HCEC 1CT (cell line): ENCODE results near the gene PDE4C.
A peak's percentile ranks its signal among the peaks of the same experiment; 100 is the strongest.
"Not testable (repeated sequence)": the region's sequence is repeated elsewhere in the genome, so short reads cannot be mapped to it uniquely, and the experiment has no call there.

Source experiments
- DNase-seq: peaks from one replicate; pipeline ENCODE4 v3.0.0-alpha.2; 2017

The PDE4C gene

DNA sequence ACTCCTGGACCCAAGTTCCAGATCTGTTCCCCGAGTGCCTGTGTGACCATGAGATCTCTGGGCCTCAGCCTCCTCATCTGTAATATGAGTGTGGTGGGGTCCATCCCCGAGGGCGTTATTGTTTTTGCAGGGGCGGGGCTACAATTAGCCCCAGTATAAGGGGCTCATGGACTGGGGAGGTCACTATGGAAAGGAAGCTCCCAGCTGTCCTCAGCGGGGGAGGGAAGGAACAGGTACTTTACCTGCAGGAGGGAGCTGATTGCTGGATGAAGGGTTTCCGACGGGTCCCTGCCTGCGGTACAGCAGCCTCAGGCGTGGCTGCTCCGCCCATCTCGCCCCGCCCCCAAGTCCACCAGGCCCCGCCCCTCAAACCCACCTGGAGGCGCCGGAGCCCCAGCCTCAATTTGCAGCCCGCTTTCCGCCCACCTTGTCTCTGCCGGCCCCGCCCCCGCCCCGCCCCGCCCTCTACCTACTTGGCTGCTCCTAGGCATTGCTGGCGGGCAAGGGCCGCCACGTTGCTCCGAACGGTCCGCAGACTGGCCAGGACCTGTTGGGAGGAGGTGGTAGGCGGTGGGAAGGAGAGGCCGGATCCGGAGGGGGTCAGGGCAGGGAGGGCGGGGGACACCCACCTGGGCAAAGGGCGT lies 5.5 kb downstream of the PDE4C start:
- no peak for DNase-seq

DNA sequence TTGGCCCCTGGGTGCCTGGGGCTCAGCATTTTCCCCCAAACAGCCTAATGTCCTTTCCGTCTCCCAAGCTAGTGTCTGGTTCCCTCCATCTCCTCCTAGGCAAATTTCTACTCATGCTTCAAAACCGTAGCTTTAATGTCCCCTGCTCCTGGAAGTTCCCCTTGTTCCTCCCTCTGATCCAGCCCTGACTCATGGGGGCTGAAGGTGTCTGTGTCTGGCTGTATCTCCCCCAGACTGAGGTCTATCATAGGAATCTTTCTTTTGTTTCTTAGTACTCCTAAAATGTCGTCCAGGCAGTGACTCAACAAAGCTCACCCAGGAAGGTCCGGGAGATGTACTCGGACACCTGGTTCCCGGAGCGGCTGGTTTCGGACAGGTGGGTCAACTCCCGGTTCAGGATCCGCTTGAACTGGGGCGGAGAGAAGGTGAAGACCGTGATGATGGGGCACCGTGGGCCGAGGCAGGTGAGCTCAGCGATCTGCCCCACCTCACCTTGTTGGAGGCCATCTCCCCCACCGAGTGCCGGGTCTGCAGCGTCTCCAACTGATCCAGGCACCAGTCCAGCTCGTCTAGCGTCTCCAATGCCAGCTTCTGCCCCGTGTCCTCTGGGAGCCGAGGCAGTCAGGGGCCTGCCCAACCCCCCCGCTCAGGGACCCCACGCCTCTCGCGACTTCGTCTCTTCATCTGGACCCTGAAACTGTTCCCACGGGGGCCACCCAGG lies 6.2 kb downstream of the PDE4C start:
- no peak for DNase-seq

DNA sequence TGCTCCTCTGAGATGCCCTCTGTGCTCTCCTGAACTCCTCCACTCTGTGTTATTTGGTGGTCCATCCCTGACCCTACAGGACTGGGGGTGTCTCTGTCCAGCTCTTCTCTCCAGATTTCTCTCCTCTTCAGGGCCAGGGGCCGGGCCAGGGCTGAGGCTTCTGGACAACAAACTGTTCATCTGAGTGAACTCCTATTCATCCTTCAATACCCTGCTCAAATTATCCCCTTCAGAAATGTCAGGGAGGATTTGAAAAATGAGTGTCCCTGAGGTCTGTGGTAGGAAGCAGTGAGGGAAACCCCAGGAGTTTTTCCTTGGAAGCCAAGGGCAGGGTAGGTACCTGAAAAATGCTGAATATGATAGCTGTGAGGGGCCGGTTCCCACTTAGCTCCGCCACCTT lies 7.6 kb downstream of the PDE4C start:
- DNase-seq = no peak

DNA sequence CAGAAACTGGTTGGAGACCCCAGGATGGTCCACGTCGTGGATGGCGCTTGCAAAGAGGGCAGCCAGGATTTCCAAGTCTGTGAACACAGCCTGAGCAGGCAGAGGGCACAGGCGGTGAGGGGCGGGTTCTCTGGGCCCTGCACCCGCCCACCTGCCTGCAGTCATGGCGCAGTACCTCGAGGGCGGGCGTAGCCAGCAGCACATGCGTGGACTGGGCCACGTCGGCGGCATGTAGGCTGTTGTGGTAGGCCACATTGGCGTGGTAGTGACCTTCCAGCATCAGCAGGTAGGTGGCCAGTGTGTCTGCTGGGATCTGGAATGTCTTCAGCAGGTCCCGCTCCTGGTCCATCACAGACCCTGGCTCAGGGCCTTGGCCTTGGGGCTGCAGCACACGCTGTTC lies 8.1 kb downstream of the PDE4C start:
- no peak for DNase-seq

DNA sequence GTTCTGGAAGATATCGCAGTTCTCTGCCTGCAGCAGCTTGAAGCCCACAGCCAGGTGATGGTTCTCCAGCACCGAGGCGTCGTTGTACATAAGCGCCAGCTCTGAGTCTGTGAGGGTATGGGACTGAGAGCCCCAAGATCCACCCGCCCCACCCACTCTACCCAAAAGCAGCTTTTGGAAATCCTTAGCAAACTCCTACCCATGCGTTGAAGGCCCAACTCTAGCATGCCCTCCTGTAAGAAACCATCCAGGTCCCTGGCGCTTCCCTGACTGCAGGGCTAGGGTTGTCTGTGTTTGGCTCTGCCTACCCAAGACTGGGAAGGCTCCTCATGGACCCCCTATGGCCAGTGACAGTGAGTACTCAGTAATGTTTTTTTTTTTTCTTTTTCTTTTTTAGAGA lies 9.4 kb downstream of the PDE4C start:
- no peak for DNase-seq

DNA sequence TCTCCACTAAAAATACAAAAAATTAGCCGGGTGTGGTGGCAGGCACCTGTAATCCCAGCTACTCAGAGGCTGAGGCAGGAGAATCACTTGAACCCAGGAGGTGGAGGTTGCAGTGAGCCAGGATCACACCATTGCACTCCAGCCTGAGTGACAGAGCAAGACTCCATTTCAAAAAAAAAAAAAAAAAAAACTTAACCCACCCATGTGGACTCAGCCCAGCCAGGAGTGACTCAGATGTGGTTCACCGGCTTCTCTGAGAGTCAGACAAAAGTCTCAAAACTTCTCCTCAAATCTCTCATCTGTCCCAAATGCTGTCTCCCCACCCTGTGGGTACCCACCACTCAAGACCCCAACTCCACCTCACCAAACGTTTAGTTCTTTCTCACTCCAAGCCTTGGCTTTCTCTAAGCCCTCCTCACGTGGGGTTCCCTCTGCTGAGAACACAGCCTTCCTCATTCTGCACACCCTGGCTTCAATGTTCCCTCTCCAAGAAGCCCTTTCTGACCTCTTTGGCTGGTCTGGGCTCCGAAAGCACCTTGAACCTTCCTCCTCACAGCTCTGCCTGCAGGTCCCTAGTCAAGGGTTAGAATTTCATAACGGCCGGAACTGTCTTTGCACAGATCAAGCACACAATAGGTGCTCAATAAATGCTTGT lies 11.3 kb downstream of the PDE4C start:
- DNase-seq = peak; percentile 56

DNA sequence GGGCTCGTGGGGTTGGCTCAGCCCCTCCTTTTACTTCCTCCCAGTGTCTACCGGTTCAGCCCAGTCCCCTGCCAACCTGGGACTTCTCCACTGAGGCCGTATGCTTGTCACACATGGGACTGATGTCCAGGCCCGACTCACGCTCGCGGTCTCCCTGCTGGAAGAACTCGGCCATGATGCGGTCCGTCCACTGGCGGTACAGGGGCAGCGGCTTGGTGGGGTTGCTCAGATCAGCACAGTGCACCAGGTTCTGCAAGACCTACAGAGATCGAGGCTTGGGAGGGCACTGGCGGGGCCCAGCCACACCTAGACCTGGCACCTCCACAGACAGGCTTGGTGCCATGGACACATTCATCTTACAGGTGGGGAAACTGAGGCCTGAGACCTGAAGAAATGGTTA lies 14.6 kb downstream of the PDE4C start:
- no peak for DNase-seq

DNA sequence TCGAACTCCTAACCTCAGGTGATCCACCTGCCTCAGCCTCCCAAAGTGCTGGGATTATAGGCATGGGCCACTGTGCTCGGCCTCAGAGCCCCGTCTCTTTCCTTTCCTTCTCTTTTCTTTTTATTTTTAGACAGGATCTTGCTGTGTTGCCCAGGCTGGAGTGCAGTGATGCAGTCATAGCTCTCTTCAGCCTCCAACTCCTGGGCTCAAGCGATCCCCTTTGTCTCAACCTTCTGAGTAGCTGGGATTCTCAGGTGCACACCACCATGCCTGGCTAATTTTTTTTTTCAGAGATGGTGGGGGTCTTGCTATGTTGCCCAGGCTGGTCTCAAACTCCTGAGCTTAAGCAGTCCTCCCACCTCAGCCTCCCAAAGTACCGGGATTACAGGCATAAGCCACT lies 16.3 kb downstream of the PDE4C start:
- not testable (repeated sequence) for DNase-seq

DNA sequence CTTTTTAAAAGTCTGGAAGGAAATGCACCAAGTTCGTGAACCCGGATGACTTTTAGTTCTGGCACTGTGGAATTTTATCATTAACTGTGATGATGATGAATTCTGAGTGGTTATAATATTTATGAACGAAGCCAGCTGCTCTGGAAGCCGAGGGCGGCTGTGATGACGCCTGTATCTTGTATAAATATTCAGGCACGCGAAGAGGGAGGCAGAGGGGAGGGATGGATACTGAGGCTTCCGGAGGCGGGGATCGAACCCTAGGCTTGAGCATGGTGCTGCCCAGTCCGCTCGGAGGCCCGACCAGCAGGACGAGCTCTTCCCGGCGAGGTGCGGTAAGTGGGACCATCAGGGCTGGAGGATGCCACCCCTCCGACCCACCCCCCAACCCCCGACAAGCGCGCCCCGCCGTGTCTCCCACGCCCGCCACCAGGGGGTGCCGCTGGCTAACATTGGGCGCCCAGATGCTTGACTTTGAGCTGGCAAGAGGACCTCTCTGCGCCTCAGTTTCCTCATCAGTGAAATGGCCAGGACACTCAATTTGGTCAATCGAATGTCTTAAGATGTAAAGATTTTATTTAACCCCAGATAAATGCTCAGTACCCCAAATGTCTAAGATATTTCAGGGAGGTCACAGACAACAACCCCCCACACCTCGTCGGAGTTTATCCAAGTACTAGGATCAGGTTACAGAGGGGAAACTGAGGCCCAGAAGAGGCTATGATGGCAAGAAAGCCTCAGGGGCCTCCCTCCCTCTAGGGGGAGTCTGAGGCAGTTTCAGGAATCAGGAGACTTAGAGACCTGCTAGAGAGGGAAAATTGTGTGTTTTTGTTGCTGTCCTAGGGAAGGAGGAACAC lies 17.9 kb downstream of the PDE4C start:
- peak; percentile 94 for DNase-seq

DNA sequence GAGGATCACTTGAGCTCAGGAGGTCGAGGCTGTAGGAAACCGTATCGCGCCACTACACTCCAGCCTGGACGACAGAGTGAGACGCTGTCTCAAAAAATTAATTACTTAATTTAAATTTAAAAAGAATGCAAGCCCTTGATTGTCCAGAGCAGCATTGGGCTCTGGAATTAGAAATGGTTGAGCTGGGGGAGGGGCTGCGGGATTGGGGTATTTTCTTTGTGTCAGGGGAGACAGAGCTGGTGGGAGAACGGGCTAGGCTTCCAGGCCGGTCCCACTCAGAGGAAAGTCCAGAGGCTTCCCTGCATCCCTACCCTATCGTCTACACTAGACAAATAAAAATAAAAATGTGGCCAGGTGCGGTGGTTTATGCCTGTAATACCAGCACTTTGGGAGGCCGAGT lies 20.2 kb downstream of the PDE4C start:
- no peak for DNase-seq

DNA sequence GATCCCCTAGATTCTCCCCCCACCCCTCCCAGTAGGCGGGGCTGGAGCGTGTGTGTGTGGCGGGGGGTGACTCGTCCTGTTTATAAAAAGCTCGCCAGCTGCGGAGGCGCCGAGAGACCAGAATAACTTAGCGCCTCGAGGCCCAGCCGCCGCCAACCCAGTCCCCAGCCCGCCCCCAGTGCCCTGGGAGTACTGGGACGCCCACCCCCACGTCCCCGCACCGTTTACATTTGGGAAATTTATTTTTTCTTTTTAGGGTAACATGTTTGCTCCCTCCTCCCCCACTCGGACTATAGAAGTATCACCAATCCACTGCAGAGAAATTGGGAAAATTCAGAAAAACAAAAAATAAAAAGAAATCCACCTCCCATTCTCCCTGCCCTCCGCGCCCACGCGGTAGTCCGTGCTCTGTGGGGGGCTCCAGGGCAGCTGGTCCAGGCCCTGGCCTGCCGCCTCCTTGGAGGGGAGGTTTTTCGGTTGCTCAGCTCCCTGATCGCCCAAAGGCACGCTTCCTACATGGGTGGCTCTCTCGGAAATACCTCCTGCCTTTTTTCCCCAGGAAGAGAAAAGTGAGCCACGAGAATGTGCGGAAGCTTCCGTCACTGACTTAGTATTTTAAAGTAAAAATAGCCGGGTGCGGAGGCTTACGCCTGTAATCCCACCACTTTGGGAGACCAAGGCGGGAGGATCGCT lies 20.9 kb downstream of the PDE4C start:
- DNase-seq = peak; percentile 72

DNA sequence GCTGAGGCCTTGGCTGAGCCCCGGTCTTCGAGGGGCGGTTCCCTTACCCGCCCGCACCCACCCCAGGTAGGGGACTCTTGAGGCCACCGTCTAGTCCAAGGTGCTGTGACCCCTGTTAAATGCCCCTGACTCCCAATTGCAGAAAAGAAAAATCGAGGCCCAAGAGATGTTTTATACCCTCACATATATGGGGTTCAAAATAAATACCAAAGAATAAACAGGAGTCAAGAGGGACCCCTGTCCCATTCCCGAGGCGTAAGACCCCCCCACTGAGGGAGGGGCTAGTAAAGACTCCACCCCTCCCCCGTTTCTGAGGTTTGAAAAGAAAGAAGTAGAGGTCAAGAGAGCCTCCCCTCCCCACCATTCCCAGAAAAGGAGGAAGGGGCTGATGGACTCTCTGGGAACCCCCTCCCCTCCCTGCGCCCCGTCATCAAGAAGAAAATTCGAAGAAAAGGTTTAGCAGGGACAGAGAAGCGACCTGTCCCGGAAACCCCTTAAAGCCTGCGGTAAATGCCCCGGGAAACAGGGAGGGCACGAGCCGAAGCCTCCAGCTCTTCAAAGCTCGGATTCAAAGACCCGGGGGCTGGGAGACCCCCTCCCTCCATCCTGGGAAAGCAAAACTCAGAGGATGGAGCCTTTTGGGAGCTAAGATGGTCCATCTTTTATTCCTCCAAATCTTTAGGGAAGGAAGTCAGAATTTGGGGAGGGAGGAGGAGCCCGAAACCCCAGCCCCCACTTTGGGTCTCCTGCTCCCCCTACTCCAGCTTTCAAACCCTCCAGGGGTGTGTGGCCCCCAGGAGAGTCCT lies 21.6 kb downstream of the PDE4C start:
- DNase-seq = peak; percentile 27

DNA sequence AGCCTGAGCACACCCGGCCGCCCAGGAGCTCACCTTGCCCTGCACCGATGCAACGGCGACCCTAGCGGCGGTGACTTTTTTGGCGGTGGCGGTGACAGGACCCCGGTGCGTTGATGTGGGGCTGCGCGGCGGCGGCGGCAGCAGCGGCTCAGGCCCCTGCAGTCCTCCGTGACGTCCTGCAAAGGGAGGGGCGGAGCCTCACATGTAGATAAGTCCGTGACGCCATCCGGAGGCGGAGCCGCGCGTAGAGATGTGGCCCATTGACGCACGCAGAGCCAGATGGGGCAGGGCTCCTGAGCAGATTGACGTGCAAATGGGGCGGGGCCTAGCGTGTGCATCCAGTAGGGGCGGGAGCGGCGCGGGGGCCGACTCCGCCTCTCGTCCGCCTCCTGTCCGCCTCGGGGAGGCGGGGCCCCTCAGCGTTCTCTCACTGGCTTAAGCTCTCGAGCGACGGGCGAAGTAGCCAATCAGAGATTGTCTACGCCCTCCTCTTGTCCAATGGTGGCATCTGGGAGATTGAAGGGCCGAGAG lies 22.3 kb downstream of the PDE4C start, which contains the start of gene RAB3A:
RAB3A (minus strand) TSS at position 180 of the 531 bp plus-strand sequence. CDS start 1,302 bp downstream, outside the sequence.
- peak; percentile 100 for DNase-seq

DNA sequence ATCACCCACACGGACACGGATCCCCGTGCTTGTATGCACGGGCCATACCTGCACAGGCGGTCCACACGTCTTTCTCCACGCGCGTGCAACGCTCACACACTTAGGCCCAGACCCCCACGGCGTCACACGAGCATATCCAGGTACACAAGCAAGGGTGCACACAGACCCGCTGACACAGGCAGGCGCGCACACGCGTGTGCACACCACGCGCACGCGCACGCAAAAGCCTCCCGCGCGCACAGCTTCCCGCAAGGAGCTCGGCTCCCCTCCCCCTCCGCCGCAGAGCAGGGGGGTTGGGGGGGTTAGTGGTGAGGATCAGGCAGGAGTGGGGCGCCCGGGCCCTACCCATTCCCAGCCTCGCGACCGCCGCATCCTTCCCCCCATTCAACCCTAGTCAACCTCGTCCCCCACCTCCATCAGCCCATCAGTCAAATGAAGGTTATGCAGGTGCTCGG lies 22.8 kb downstream of the PDE4C start:
- DNase-seq = no peak

DNA sequence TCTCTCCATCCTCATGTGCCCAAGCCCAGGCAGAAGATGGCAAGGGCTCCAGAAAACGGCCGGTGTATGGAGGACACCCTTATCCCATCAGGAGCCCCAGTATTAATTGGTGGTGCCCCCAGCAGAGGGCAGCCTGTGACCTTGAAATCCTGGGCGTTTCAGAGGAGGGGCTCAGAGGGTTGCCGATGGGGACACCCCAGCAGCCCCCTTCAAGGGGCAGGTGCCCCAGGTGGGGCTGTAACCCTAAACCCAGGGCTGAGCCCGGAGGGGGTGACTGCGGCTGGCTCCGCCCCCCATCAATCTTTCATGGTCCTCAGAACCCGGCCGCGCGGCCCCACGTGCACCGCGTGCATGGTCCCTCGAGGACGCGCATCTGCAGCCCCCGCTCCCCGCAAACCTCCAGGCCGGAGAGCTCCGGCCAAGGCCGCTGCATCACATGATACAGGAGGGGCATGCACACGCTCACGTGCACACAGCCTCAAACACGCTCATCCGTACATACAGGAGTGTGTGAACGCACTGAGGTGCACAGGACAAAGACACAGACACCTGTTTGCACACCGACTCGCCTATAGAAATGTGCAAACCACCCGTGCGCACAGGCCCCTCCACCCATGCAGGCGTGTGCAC lies 23.3 kb downstream of the PDE4C start:
- DNase-seq = peak; percentile 17

DNA sequence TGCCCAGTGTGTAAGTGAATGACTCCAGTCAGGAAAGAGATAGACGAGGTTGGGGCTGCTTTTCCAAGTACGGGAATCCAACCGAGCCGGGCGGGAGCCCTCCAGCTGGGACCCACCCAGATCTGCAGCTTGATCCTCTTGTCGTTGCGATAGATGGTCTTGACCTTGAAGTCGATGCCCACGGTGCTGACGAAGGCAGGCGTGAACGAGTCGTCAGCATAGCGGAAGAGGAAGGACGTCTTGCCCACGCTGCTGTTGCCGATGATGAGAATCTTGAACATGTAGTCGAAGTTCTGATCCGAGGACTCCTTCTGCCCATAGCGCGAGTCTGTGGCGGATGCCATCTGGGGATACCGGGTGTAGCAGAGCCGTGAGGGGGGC lies 23.9 kb downstream of the PDE4C start:
- DNase-seq = no peak

DNA sequence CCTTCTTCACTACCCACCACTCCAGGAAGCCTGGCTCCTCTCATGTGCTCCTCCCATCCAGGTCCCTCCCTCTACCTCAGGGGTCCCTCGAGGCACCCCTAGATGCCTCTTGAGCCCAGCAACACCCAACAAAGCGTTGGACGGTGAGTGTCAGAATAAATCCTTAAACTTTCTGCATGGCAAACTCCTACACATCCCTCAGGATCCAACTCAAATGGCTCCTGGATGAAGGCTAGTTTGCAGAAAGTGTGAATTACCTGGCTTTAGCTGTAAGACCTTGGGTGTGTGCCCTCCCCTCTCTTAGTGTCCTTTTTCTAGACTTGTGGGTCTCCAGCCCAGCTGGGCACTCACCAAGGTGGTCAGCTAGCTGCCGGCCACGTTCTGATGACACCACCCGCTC lies 27.9 kb downstream of the PDE4C start:
- DNase-seq = no peak

DNA sequence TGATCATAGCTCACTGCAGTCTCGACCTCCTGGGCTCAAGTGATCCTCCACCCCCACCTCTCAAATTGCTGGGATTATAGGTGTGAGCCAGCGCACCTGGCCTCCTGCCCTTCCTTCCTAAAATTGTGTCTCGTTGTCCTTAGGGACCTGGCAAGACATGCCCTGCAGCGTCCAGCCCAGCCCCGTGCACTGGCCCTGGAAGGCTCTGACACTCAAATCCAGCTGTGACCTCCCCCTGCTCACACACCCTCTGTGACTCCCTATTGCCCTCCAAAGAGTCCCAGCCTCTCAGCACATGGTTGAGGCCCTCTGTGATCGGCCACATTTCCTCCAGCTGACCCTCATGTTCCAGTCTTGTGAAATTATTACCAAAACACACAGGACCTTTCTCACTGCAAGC lies 28.3 kb downstream of the PDE4C start:
- DNase-seq = no peak

DNA sequence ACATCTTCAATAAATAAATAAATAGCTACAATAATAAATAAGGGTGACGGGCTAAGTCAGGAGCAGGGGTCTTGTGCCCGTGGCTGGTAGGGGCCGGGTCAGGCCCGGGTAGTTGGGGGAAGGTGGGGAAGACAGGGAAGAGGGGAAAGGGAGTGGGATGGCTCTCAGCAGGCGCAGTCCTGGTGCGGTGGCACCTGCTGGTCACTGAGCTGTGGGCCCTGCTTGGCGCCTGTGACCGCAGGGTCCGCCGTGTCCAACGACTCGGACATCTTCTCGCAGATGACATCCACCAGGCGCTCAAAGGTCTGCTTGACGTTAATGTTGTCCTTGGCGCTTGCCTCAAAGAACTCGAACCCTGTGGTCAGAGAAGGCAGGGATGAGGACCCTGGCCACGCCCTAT lies 28.9 kb downstream of the PDE4C start:
- DNase-seq = no peak

DNA sequence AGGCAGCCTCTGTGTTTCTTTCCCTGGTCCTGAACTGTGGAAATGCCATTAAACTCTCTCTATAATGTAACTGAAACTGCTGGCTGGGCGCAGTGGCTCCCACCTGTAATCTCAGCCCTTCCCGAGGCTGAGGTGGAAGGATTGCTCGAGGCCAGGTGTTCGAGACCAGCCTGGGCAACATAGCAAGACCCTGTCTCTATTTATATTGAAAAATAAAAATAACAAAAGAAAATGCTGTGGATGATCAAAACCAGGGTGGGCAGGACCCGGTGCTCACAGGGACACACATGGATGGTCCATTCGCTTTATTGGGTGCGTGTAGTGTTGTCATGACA lies 29.8 kb downstream of the PDE4C start:
- no peak for DNase-seq
